Hepatocyte (in vitro differentiated cells): Measurements from ENCODE around the gene CFTR.

Source experiments
- EZH2 ChIP-seq: fragments of 200-600 bp; sonication (generic); IDR thresholded peaks from 2 replicates; pipeline ENCODE4 v1.6.1; 2016; ENCODE audit warnings: antibody characterized with exemption, mild to moderate bottlenecking, borderline replicate concordance
- TF ChIP-seq, protein P1 (sequence below): fragments of 200-600 bp; sonication (generic); IDR thresholded peaks from 2 replicates; pipeline ENCODE4 v1.5.1; 2016; ENCODE audit warnings: antibody characterized with exemption, mild to moderate bottlenecking; ENCODE audit not compliant: poor library complexity

DNA sequence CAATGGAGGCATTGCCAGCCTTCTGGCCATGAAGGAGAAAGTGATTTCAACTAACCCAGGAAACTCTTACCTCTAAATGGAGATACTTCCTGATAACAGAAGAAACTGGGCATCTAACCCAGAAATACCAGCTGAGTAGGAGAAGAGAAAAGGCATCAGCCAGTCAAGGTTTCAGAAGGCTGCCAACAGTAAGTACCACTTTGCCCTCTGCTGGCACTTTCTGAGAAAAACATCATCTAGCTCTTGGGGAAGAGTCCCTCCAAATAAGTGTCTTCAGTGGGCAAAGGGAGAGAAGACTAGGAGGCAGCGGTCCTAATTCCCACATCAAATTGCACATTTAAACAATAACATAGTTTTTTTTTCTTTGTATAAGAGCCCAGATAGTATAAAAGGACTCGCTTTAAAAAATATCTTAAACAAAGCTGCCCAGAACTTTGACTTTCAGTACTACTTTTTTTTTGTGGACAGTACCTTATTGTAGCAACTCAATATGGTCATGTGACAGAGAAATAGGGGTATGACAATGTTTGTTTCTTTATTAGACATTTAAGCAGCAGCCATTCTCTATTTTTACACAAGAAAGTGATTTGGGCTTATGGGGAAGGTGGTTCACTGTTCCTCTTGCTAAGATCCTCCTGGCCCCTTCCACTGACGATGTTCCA, 236.1 kb downstream of the CFTR start:
- TF ChIP-seq, protein P1, sequence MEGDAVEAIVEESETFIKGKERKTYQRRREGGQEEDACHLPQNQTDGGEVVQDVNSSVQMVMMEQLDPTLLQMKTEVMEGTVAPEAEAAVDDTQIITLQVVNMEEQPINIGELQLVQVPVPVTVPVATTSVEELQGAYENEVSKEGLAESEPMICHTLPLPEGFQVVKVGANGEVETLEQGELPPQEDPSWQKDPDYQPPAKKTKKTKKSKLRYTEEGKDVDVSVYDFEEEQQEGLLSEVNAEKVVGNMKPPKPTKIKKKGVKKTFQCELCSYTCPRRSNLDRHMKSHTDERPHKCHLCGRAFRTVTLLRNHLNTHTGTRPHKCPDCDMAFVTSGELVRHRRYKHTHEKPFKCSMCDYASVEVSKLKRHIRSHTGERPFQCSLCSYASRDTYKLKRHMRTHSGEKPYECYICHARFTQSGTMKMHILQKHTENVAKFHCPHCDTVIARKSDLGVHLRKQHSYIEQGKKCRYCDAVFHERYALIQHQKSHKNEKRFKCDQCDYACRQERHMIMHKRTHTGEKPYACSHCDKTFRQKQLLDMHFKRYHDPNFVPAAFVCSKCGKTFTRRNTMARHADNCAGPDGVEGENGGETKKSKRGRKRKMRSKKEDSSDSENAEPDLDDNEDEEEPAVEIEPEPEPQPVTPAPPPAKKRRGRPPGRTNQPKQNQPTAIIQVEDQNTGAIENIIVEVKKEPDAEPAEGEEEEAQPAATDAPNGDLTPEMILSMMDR: peak; percentile 70
- no peak for TF ChIP-seq EZH2
